GM18520 (cell line): ENCODE data around the gene SULF2.

Experiments
- ATAC-seq: cut with Tn5 transposase; IDR thresholded peaks from one replicate; pipeline ENCODE4 v1.9.1; 2021; ENCODE audit not compliant: unreplicated experiment

SULF2 gene

DNA sequence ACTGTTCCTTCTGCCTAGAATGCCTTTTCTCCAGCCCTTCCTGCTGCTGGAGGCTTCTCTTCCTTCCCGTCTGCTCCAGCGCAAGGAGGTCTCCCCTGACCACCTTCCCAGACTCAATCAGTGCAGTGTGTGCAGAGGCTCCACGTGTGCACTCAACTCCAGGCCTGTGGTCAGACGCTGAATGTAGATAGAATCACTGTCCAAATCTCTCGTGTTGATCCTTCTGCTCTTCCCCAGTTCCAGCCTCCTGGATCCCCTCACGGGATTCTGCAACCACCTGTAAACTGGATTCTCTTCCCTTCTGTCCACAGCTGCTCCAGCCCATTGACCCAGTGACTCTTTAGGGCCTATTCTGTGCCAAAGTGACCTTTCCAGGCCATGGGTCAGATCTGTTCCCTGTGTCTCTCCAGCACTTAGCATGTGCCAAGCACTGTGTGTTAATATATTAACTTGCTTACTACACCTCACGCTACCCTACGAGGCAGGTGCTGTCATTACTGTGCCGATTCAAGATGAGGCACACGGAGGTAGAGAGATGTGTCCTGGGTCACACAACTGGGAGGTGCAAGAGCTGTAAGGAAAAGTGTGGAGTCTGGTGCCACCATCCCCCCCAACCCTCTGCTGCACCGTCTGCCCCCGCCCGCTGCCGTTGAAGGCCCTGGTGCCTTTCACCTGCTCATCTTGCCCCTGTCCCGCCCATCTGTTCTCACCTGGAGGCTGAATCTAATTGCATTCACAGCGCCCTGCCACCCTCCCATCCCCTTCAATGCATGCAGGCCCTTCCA is 112.2 kb downstream of the SULF2 start:
- ATAC-seq, result no peak

GRCh38 chr20:47672166-47672565 is 113.1 kb downstream of the SULF2 start:
- ATAC-seq, result no peak

DNA sequence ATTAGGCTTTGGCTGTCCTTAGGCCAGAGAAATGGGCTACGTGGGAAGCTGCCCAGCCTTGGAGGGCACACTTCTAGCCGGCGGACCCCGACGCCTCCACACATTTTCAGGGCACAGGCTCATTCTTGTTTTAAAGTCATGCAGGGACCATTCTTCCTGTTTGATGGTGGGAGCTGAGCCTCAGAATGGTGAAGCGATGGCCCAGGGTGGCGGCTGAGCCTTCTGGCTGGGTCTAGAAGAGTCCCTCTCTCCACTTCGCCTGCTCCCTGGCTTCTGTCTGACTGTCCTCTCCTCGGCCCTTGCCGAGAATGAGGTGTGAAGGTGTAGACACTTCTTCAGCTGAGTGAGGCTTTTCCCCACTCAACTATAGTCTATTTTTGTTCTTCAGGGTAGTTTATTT is 114.4 kb downstream of the SULF2 start:
- ATAC-seq, result no peak

DNA sequence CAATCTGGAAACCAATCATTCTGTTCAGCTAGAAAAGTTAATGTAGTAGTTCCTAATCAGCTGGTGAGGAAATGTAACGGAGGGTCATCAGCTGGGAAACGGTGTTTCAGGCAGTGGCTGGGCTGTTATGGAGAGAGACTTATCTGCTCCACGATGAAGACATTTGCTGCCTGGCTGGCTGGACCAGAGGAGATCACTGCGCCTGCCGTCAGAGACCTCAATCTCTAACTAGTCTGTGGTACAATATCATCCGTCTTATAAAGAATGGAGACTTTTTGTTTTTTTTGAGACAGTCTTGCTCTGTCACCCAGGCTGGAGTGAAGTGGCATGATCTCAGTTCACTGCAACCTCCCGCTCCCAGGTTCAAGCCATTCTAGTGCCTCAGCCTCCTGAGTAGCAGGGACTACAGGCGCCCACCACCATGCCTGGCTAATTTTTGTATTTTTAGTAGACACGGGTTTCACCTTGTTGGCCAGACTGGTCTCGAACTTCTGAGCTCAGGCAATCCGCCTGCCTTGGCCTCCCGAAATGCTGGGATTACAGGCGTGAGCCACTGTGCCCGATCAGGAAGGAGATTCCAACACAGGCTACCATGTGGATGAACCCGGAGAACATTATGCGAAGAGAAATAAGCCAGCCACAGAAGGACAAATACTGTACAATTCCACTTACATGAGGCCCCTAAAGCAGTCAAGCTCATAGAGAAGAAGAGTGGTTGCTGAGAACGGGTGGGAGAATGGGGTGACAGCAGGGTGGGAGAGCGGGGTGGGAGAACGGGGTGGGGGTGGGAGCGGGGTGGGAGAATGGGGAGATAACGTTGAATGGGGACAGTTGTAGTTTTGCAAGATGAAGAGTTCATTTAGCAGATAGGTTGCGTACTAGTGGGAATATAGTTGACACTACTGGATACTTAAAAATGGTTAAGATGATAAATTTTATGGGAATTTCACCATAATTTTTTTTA is 115.1 kb downstream of the SULF2 start:
- ATAC-seq, result no peak

- ATAC-seq, result no peak
Measured at GRCh38 chr20:47669489-47669888, 115.8 kb downstream of the SULF2 start.

DNA sequence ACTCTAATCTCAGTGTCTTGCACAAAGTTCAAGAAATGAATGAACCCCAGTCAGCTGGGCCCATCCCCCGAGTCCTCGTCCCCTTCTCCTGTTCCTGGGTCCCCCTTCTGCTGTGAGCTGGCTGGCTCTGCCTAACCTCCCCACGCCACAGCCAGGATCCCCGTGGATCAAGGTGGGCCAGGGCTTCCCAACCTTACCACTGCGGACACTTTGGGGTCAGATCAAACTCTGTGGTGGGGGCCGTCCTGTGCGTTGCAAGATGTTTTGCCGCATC is 116.2 kb downstream of the SULF2 start:
- no peak for ATAC-seq

- ATAC-seq, result no peak
Measured at GRCh38 chr20:47668313-47669151, 116.7 kb downstream of the SULF2 start.

DNA sequence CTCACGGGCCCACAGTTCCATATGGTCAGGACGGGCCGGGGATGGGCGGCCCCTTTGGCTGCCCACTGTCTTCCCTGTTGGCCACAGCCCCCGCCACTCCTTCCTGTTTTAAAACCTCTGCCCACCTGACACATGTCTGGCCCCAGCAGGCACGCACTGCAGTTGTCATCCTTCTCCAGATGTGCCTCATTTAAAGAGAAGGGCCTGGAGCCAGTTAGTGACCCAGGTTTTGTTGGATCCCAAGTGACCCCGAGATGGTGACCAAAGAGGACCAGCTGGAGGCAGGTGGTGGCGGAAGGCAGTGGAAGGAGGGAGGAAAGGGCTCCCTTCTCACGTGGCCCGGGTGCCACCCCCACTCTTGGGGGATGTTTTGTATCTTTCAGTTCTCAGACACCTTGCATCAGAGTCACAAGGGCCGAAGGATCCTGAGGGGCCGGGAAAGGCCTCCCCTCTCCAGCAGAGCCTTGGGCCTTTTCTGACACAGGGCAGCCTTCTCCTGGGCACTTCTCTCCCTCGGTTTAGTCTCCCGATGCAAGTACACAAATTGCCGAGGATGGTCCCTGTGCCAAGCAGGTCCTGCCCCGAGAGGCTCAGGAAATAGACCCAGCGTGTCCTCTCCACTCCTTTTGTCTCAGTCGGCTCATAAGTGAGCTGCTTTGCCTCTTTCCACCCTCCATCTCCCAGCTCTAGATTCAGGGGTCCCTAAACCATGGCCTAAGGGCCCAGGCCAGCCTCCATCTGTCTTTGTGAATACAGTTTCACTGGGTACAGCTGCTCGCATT is 117.6 kb downstream of the SULF2 start:
- no peak for ATAC-seq

DNA sequence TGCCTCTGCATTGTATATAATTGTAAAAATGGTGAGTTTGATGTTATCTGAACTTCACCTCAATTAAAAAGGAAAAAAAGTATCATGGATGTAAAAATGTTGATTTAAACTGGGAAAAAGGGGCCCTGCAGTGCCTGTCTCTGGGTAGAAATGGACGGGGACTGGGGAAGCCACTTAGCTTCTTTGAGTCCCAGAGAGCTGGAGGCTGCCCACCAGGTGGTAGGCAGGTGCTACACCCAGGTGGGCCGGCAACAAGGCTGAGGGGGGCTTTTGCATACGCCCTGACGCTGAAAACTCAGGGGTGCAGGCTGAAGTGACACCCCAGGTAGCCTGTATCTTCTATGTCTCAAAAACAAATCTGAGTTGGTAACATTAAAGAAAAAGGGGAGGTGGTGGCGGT is 118.2 kb downstream of the SULF2 start:
- ATAC-seq, result no peak

DNA sequence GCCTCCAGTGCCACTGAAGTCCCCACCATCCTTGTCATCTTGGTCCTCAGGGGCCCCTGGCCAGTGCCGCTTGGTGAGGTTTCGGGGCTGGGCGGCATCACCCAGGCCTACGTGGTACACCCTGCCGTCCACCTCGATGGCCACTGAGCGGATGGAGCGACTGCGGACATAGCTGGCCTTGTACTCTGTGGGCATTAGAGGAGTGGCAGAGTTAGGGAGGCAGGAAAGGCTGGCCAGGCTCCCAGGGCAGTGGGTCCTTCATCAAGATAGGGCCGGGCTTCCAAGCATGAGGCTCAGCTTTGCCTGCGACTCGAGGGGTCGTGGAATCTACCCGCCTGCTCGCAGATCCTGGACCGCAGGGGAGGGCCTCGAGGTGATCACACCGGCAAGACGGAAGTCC is 119.0 kb downstream of the SULF2 start:
- no peak for ATAC-seq

DNA sequence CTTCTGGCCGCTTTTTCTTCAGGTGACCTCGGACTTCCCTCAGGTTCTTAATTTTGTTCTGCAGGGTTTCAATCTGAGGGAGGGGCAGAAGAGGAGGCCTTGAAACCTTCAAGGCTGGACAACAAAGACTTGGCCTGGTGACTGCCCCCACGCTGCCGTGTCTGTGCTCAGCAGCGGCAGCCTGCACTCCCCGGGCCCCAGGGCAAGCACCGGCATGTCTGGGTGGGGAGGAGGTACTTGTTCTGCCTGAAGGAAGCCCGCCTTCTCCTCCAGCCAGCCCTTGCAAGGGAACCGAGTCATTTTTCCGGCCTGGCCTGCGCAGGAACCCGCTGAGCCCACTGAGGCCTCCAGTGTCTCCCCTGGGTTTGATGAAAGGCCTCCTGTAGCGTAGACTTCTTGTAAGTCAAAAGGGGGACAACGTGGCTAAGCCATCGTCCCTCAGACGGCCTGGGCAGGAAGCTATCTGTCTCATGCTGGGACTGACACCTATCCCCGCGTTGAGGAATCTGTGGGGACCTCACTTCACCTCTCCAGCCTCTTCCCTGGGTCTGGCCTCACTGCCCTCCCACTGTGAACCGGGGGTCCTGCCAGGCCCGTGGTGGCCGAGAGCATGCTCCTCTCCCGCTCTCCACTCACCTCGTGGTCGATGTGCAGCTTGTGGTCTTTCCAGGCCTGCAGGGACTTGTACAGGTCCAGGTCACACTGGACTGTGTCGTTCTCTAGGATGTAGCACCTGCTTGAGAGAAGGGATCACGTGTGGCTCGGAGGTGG is 119.9 kb downstream of the SULF2 start:
- no peak for ATAC-seq

DNA sequence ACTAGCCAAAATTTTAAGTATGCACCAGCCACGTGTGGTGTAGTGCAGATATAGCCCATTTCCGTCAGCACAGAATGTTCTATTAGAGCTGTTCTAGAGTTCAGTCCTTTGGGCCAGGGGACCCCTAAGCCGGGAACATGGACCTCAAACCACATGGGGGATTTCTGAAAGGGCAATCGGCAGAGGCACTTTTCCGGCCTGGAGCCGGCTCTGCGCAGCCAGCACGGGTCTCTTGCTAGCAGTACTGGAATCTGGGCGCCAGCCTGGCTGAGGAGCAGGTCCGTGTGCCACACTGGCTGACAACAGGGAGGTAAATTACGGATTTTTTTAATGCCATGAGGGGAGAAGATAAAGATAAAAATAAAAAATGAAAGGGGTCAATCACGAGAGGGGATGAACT is 120.5 kb downstream of the SULF2 start:
- ATAC-seq, result no peak

GRCh38 chr20:47664068-47664437 is 121.2 kb downstream of the SULF2 start:
- ATAC-seq, result no peak

- ATAC-seq, result no peak
Measured at GRCh38 chr20:47663354-47664067, 121.8 kb downstream of the SULF2 start.

DNA sequence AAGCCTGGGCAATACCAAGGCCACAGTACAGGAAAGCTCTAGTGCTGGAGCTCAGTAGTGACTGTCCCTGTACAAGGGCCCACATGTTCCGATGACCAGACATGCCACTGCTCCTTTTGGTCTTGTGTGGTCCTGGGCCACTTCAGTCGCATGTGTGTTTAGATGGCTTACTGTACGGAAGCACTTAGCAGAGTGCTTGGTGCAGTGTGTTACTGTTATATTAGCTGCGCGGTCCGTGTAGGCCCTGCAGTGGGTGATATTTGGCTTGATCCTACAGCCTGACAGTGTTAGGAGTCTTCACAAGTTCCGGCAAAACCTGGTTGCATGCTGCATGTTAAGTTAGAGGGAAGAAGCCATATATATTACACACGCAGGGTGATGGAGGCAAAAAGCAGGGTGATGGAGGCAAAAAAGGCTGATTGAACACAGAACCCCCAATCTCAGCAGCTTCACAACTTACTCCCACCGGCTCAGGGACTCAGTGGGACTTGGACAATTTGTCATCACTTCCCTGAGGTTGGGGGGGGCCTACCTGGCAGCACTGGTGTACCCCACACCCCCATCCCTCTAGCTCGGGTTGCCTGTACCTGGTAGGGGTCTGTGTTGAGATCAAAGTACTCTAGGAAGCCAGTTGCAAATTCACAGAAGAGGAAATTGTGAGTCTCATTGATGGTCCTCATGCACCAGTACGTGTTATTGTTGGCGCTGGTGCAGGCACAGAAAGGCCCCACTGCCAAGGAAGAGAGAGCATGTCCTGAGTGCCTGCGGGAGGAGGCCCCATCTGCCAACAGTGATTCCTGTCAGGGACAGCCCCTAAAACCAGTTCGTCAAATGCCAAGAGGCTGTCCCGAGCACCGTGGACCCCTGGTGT is 122.6 kb downstream of the SULF2 start:
- no peak for ATAC-seq

DNA sequence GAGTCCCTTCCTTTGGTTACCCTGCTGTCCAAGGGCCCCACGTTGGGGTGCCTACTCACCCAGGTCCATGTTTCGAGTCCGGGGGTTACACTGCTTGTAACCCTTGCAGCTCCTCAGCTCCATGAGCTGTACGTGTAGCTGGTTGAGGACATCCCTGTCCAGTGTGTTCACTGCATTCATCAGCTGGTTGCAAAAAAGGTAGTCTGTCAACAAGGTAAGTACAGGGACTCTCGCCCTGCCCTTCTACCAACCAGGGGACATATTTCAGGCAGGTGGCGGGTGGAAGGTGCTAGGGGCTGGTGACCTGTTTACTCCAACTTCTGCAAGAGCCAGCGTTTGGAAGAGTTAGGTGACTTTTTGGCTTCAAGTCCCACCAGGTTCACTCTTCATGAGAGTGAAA is 123.6 kb downstream of the SULF2 start:
- ATAC-seq, result no peak

- ATAC-seq, result no peak
Measured at GRCh38 chr20:47660983-47661700, 124.1 kb downstream of the SULF2 start.

GRCh38 chr20:47660602-47660905 is 124.7 kb downstream of the SULF2 start:
- ATAC-seq, result no peak
